ENCODE measurements around the gene P4HA3.

GRCh38 chr11:74338963-74339362 lies 27.5 kb upstream of the P4HA3 start:
- TF ChIP-seq CTCF (IDR thresholded peaks at IDR 0.05) (no peak), POLR2A (IDR thresholded peaks at IDR 0.05) (no peak)

Data from Peyer's patch (tissue), 4 donors.